ENCODE results near the gene ZNHIT3. TPM values are rescaled to one million over a fixed set of nuclear protein-coding genes. Genes with fewer than 3 reads are reported as not detected.

The ZNHIT3 gene
- total and polyA plus RNA-seq, 10 of the 15 experiments (the other 5 are each of a cell fraction or from before 2014, with no cell fraction given), result 34.1 to 128 (median 55.6) TPM

GRCh38 chr17:36544307-36545076 lies 58.0 kb downstream of the ZNHIT3 start, which contains the start of gene GGNBP2:
TSS of gene GGNBP2 (plus strand) at chr17:36544919. CDS start at chr17:36545725, 806 bp downstream.
- peak within 1 kb of the TSS; percentile 89 for H2AFZ ChIP-seq (ENCODE audit: control insufficient read depth, low read depth, low read length)
- FAIRE-seq, result no peak
- POLR2A ChIA-PET, result interaction anchor here (0.6 to 4.9 kb wide), 9 partner anchors 8 to 736 kb away, joined by 3 to 28 read pairs (median 5); partner anchors contain the start of genes DHRS11, MRM1, MYO19 and PIGW
- TF ChIP-seq RELB (IDR thresholded peaks at IDR 0.05; ENCODE audit: low read depth) (no peak), CHD1 (IDR thresholded peaks at IDR 0.05; ENCODE audit: low read depth, low read length) (no peak), MEF2B (IDR thresholded peaks at IDR 0.05; ENCODE audit: partially characterized antibody, poor library complexity, severe bottlenecking) (no peak), BCL11A (IDR thresholded peaks at IDR 0.05; ENCODE audit: low read depth, low read length) (no peak), FOXM1 (IDR thresholded peaks at IDR 0.05; ENCODE audit: low read depth, low read length) (no peak), BHLHE40 (IDR thresholded peaks at IDR 0.05; ENCODE audit: borderline replicate concordance in 1 of 2, low read depth in 2 of 2, low read length in 1 of 2) (no peak), E2F8 (IDR thresholded peaks at IDR 0.05; ENCODE audit: low read depth, partially characterized antibody) (no peak), SREBF1 (IDR thresholded peaks at IDR 0.05; ENCODE audit: low read length) (no peak), REST (IDR thresholded peaks at IDR 0.05; ENCODE audit: low read depth, low read length) (no peak), NR2F1 (conservative IDR thresholded peaks at IDR 0.05) (no peak), HDGF (IDR thresholded peaks at IDR 0.05) (0 out of 2 replicates have a peak, but pooled peaks have one; percentile 17), KLF5 (IDR thresholded peaks at IDR 0.05; ENCODE audit: partially characterized antibody) (peak; percentile 35), EP300 (IDR thresholded peaks at IDR 0.05; ENCODE audit: borderline replicate concordance in 1 of 2, control insufficient read depth in 1 of 2, low read depth in 2 of 2, low read length in 2 of 2) (0 out of 4 replicates have a peak, but pooled peaks of 1 of the 2 experiments have one; percentile 4), SMAD5 (IDR thresholded peaks at IDR 0.05; ENCODE audit: low read depth) (peak; percentile 36; the same call in 1 of the 2 replicates)

More at GRCh38 chr17:36544307-36545076, 58.0 kb downstream of the ZNHIT3 start, which contains the start of gene GGNBP2:
- Histone ChIP-seq H3K4me2 (ENCODE audit: control insufficient read depth, insufficient read depth) (peak within 1 kb of the TSS; percentile 66), H3K36me3 (ENCODE audit: control insufficient read depth in 2 of 2, insufficient read depth in 2 of 2, low read length in 1 of 2) (no peaks in the 10 kb centered on the region), H4K20me1 (ENCODE audit: control insufficient read depth, insufficient read depth) (no peaks in the 10 kb centered on the region), H3K27ac (ENCODE audit: control insufficient read depth, insufficient read depth) (peak within 1 kb of the TSS; percentile 90), H3K9ac (ENCODE audit: control insufficient read depth, insufficient read depth, low read length) (peak within 1 kb of the TSS; percentile 95), H3K27me3 (replicated peaks in 1 of 2; ENCODE audit: control insufficient read depth in 2 of 2, insufficient read depth in 2 of 2, low read length in 1 of 2) (no peaks in the 10 kb centered on the region), H3K9me3 (replicated peaks; ENCODE audit: control insufficient read depth, insufficient read depth, low read length) (no peaks in the 10 kb centered on the region), H3K4me1 (ENCODE audit: control insufficient read depth, insufficient read depth, low read length) (0 out of 2 replicates have a peak, but pooled peaks cover 3% of the 10 kb centered on the region), H3K79me2 (ENCODE audit: control insufficient read depth, insufficient read depth, low read length) (peaks cover 50% of the 10 kb centered on the region), H3K4me3 (peak within 1 kb of the TSS; percentile 89)
- in situ Hi-C loops (cut with MboI) (no loop called here), intact Hi-C loops (cut with micrococcal nuclease; ENCODE audit: unreplicated experiment) (loop anchor here (1.0 to 5.0 kb wide), 2 partner anchors 8 to 58 kb away; partner anchors contain the start of gene MRM1)
- ATAC-seq (peak; percentile 80), DNase-seq (ENCODE audit: low read depth, low spot score) (peak; percentile 66)
- CTCF ChIA-PET, result interaction anchor here (0.7 to 4.6 kb wide), 8 partner anchors 10 to 732 kb away, joined by 3 to 34 read pairs (median 3); partner anchors contain the start of gene MRM1
- TSS peak; percentile 93 for BruUV-seq (replicated peaks)
- SMC1A ChIA-PET (ENCODE audit: uncharacterized antibody, unreplicated experiment), result interaction anchor here (1.0 to 1.4 kb wide), 4 partner anchors 20 to 59 kb away, joined by 3 to 9 read pairs (median 4); partner anchors contain the start of gene MRM1
- RAD21 ChIA-PET (ENCODE audit: unreplicated experiment), result interaction anchor here (0.6 to 2.3 kb wide), 6 partner anchors 9 to 666 kb away, joined by 3 to 15 read pairs (median 4); partner anchors contain the start of genes MRM1, MYO19 and PIGW
- WGBS (ENCODE audit: insufficient coverage, insufficient replicate concordance, low lambda C conversion rate, missing lambda C conversion rate), result under 1% methylated on average over 45 of the region's 71 CpGs
